Right atrium auricular region (tissue), 2 donors: ENCODE measurements around the gene TCEAL3. TPM values are rescaled to one million over a fixed set of nuclear protein-coding genes. Genes with fewer than 3 reads are reported as not detected.

ENCODE experiments used
- DNase-seq: peaks from one replicate; pipeline ENCODE4 v3.0.0-alpha.2; 2019; ENCODE audit warnings: low spot score
- H3K27ac ChIP-seq, 2 donors: fragments of 200-600 bp; sonication (generic); 1 replicate in 1 of 2; 2 replicates in 1 of 2; pipeline ENCODE4 v1.5.1; 2016 to 2019
- H3K27me3 ChIP-seq, 2 donors: fragments of 200-600 bp; sonication (generic); one replicate each; pipeline versions ENCODE4 v1.5.1 to v1.6.0; 2017 to 2019
- H3K36me3 ChIP-seq: fragments of 200-600 bp; sonication (generic); one replicate; pipeline ENCODE4 v1.5.1; 2016
- H3K4me1 ChIP-seq, 2 donors: fragments of 200-600 bp; sonication (generic); one replicate each; pipeline versions ENCODE4 v1.5.1 to v1.6.0; 2017 to 2019
- H3K4me3 ChIP-seq, 2 donors: fragments of 200-600 bp; sonication (generic); 1 replicate in 1 of 2; 2 replicates in 1 of 2; pipeline ENCODE4 v1.5.1; 2017 to 2019; ENCODE audit warnings: mild to moderate bottlenecking in 1 of 2, moderate library complexity in 1 of 2
- H3K9me3 ChIP-seq, 2 donors: fragments of 200-600 bp; sonication (generic); one replicate each; pipeline ENCODE4 v1.5.1; 2019
- CTCF ChIP-seq, 2 donors: fragments of 200-600 bp; sonication (generic); IDR thresholded peaks; one replicate each; pipeline ENCODE4 v1.5.1; 2019; ENCODE audit warnings: antibody characterized with exemption in 2 of 2
- total RNA-seq, 2 donors: library from RNA; depleted of rRNA; stranded (reverse); fragments of >200 nt; gene quantifications; one replicate each; pipeline ENCODE4 v1.1.0, GENCODE V29; 2016

Gene TCEAL3
- total RNA-seq, 2 donors from 2014 or later, result 31.2 to 47.5 TPM

GRCh38 chrX:103614999-103615398 is 7.2 kb downstream of the TCEAL3 start:
- no peaks in the 10 kb centered on the region for H3K4me1 ChIP-seq
- TF ChIP-seq CTCF (IDR thresholded peaks at IDR 0.05), result no peak
- H3K27ac ChIP-seq, result no peak overlapping the region
- no peaks in the 10 kb centered on the region for H3K9me3 ChIP-seq
- no peaks in the 10 kb centered on the region for H3K27me3 ChIP-seq
- H3K36me3 ChIP-seq, result no peaks in the 10 kb centered on the region
- no peak for DNase-seq
- H3K4me3 ChIP-seq, result no peak overlapping the region

GRCh38 chrX:103615781-103616371 is 8.1 kb downstream of the TCEAL3 start:
- no peaks in the 10 kb centered on the region for H3K36me3 ChIP-seq
- H3K9me3 ChIP-seq, result no peaks in the 10 kb centered on the region
- H3K27me3 ChIP-seq, result no peaks in the 10 kb centered on the region
- H3K4me1 ChIP-seq, result no peaks in the 10 kb centered on the region
- no peak overlapping the region for H3K27ac ChIP-seq
- no peak for DNase-seq
- no peak overlapping the region for H3K4me3 ChIP-seq
- no peak for TF ChIP-seq CTCF (IDR thresholded peaks at IDR 0.05)

GRCh38 chrX:103616676-103617186 is 9.0 kb downstream of the TCEAL3 start:
- Histone ChIP-seq H3K9me3 (no peaks in the 10 kb centered on the region), H3K27me3 (no peaks in the 10 kb centered on the region), H3K4me1 (no peaks in the 10 kb centered on the region), H3K27ac (no peak overlapping the region), H3K36me3 (no peaks in the 10 kb centered on the region), H3K4me3 (no peak overlapping the region)
- DNase-seq, result no peak
- TF ChIP-seq CTCF (IDR thresholded peaks at IDR 0.05), result no peak

GRCh38 chrX:103624111-103624510 is 16.3 kb downstream of the TCEAL3 start:
- no peaks in the 10 kb centered on the region for H3K36me3 ChIP-seq
- no peak overlapping the region for H3K4me3 ChIP-seq
- H3K27ac ChIP-seq, result no peak overlapping the region
- DNase-seq, result no peak
- no peaks in the 10 kb centered on the region for H3K4me1 ChIP-seq
- no peak for TF ChIP-seq CTCF (IDR thresholded peaks at IDR 0.05)
- no peaks in the 10 kb centered on the region for H3K27me3 ChIP-seq
- H3K9me3 ChIP-seq, result no peaks in the 10 kb centered on the region

GRCh38 chrX:103626855-103627254 is 19.1 kb downstream of the TCEAL3 start:
- H3K27ac ChIP-seq, result no peak overlapping the region
- no peaks in the 10 kb centered on the region for H3K4me1 ChIP-seq
- no peaks in the 10 kb centered on the region for H3K36me3 ChIP-seq
- H3K27me3 ChIP-seq, result no peaks in the 10 kb centered on the region
- no peaks in the 10 kb centered on the region for H3K9me3 ChIP-seq
- no peak overlapping the region for H3K4me3 ChIP-seq
- no peak for DNase-seq
- no peak for TF ChIP-seq CTCF (IDR thresholded peaks at IDR 0.05)
